AG04450 (cell line): ENCODE data around the gene PC. TPM values are rescaled to one million over a fixed set of nuclear protein-coding genes. Genes with fewer than 3 reads are reported as not detected.

ENCODE experiments used
- CTCF ChIA-PET: fragments of 300-600, 350-600 bp; formaldehyde crosslinking; extraction: SDS; loops from one replicate; lab custom pipeline; 2022; ENCODE audit warnings: antibody characterized with exemption, inconsistent platforms; lab: Charles Lee
- POLR2A ChIA-PET: fragments of 350-600 bp; formaldehyde crosslinking; extraction: SDS; loops from one replicate; lab custom pipeline; 2021; ENCODE audit warnings: antibody characterized with exemption, inconsistent platforms; lab: Yijun Ruan, JAX
- DNase-seq: peaks from one replicate; pipeline ENCODE4 v3.0.0-alpha.2; 2011; ENCODE audit warnings: low read depth, low spot score
- H3K27ac ChIP-seq: one replicate; pipeline ENCODE4 v1.5.1; 2012; ENCODE audit warnings: low read depth, low read length, control low read depth
- H3K27me3 ChIP-seq: one replicate; pipeline ENCODE4 v1.6.0; 2012; ENCODE audit warnings: low read length; ENCODE audit not compliant: control insufficient read depth, insufficient read depth
- H3K4me3 ChIP-seq: 2 replicates; pipeline ENCODE4 v1.5.1; 2011; ENCODE audit warnings: mild to moderate bottlenecking, low read depth, low read length, control low read depth
- H3K9me3 ChIP-seq: 2 replicates; pipeline ENCODE4 v1.5.1; 2012; ENCODE audit warnings: low read length; ENCODE audit not compliant: control insufficient read depth, insufficient read depth
- CTCF ChIP-seq: IDR thresholded peaks from 2 replicates; pipeline ENCODE4 v1.5.1; 2011; ENCODE audit warnings: low read depth, low read length, control low read depth, inconsistent platforms
- polyA plus RNA-seq: library from polyadenylated mRNA; depleted of rRNA; stranded (reverse); fragments of >200 nt; gene quantifications from 2 replicates; pipeline ENCODE4 v1.2.3, GENCODE V29; 2011

PC gene
- polyA plus RNA-seq, 1 experiment = 12.1 TPM

- H3K9me3 ChIP-seq = no peaks in the 10 kb centered on the region; the same call in 1 of the 2 replicates
- H3K4me3 ChIP-seq = no peak overlapping the region
- CTCF ChIA-PET = interaction anchor here (0.6 kb wide), 1 partner anchor 165 kb away, joined by 5 read pairs; no protein-coding TSS in a partner anchor
- no peak overlapping the region for H3K27ac ChIP-seq
- DNase-seq = no peak
- H3K27me3 ChIP-seq = no peaks in the 10 kb centered on the region
- no peak for TF ChIP-seq CTCF
- POLR2A ChIA-PET = interaction anchor here (0.6 to 1.0 kb wide), 2 partner anchors 69 to 97 kb away, joined by 3 read pairs; no protein-coding TSS in a partner anchor
These were observed 91.6 kb downstream of the PC start for GRCh38 chr11:66866511-66866986.

- no peak for TF ChIP-seq CTCF
- no peak overlapping the region for H3K27ac ChIP-seq
- ChIA-PET POLR2A (interaction anchor here (1.0 kb wide), 1 partner anchor 70 kb away, joined by 3 read pairs; no protein-coding TSS in a partner anchor), CTCF (no interaction called here)
- no peaks in the 10 kb centered on the region for H3K27me3 ChIP-seq
- no peak for DNase-seq
- H3K9me3 ChIP-seq = no peaks in the 10 kb centered on the region; the same call in 1 of the 2 replicates
- no peak overlapping the region for H3K4me3 ChIP-seq
These were observed 92.2 kb downstream of the PC start for GRCh38 chr11:66866007-66866406.

- no peak for TF ChIP-seq CTCF
- DNase-seq = no peak
- H3K4me3 ChIP-seq = no peak overlapping the region
- POLR2A ChIA-PET = no interaction called here
- no peaks in the 10 kb centered on the region; the same call in 1 of the 2 replicates for H3K9me3 ChIP-seq
- no peak overlapping the region for H3K27ac ChIP-seq
- no peaks in the 10 kb centered on the region for H3K27me3 ChIP-seq
- CTCF ChIA-PET = no interaction called here
These were observed 93.1 kb downstream of the PC start for GRCh38 chr11:66864924-66865697.

GRCh38 chr11:66864172-66864901, 93.8 kb downstream of the PC start:
- POLR2A ChIA-PET = no interaction called here
- DNase-seq = no peak

More at GRCh38 chr11:66864172-66864901, 93.8 kb downstream of the PC start:
- no peaks in the 10 kb centered on the region; the same call in 1 of the 2 replicates for H3K9me3 ChIP-seq
- TF ChIP-seq CTCF = no peak
- H3K4me3 ChIP-seq = no peak overlapping the region
- H3K27me3 ChIP-seq = no peaks in the 10 kb centered on the region
- no peak overlapping the region for H3K27ac ChIP-seq
- CTCF ChIA-PET = no interaction called here
